ENCODE results near the gene TSPAN14. TPM values are rescaled to one million over a fixed set of nuclear protein-coding genes. Genes with fewer than 3 reads are reported as not detected.
A peak's percentile ranks its signal among the peaks of the same experiment; 100 is the strongest.
"Not testable (repeated sequence)": the region's sequence is repeated elsewhere in the genome, so short reads cannot be mapped to it uniquely, and the experiment has no call there.

TSPAN14 gene
- total RNA-seq, 2 experiments from 2014 or later: 109 to 117 TPM

DNA sequence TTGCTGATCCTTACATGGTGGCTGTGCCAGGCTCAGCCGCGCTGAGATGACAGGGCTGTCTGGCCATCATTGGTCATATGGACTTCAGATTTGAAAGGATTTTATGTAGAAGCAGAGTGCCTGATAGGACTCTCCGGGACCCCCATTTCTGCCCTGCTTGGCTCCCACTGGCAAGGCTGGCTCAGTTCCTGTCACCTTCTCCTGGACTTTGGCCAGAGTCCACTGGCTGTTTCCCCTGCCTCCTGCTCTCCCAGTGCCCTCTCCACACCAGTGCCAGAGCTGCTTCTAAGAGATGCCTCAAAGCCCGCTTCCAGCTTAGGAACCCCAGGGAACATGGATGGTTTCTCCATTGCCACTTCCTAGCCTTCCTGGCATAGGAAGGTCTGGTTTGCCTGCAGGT, 78.5 kb downstream of the TSPAN14 start:
- Mint-ChIP-seq H3K27ac (peak overlapping the region; percentile 97), H3K36me3 (ENCODE audit: low read depth) (peaks cover 29% of the 10 kb centered on the region), H3K9me3 (ENCODE audit: insufficient read depth) (no peaks in the 10 kb centered on the region), H3K4me3 (no peak overlapping the region), H3K4me1 (ENCODE audit: low read depth) (peaks cover 73% of the 10 kb centered on the region), H3K27me3 (ENCODE audit: low read depth) (no peaks in the 10 kb centered on the region)
- DNase-seq (no peak), ATAC-seq (no peak)
- CTCF ChIA-PET: no interaction called here
- POLR2A ChIA-PET: interaction anchor here (1.5 kb wide), 1 partner anchor 88 kb away, joined by 3 read pairs; no protein-coding TSS in a partner anchor

DNA sequence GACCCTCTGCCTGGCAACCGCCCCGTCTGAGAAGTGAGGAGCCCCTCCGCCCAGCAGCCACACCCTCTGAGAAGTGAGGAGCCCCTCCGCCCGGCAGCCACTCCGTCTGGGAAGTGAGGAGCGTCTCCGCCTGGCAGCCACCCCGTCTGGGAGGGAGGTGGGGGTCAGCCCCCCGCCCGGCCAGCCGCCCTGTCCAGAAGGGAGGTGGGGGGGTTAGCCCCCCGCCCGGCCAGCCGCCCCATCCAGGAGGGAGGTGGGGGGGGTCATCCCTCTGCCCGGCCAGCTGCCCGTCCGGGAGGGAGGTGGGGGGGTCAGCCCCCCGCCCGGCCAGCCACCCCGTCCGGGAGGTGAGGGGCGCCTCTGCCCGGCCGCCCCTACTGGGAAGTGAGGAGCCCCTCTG, 79.9 kb downstream of the TSPAN14 start:
- POLR2A ChIA-PET; H3K27me3 Mint-ChIP-seq (ENCODE audit: low read depth); CTCF ChIA-PET; H3K4me3 Mint-ChIP-seq; DNase-seq; H3K9me3 Mint-ChIP-seq (ENCODE audit: insufficient read depth); H3K27ac Mint-ChIP-seq; ATAC-seq: not testable (repeated sequence)
- Mint-ChIP-seq H3K4me1 (ENCODE audit: low read depth) (peaks cover 63% of the 10 kb centered on the region), H3K36me3 (ENCODE audit: low read depth) (peaks cover 22% of the 10 kb centered on the region)

DNA sequence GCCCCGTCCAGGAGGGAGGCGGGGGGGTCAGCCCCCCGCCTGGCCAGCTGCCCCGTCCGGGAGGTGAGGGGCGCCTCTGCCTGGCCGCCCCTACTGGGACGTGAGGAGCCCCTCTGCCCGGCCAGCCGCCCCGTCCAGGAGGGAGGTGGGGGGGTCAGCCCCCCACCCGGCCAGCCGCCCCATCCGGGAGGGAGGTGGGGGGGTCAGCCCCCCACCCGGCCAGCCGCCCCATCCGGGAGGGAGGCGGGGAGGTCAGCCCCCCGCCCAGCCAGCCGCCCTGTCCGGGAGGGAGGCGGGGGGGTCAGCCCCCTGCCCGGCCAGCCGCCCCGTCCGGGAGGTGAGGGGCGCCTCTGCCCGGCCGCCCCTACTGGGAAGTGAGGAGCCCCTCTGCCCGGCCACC, 80.5 kb downstream of the TSPAN14 start:
- H3K9me3 Mint-ChIP-seq (ENCODE audit: insufficient read depth): not testable (repeated sequence)

DNA sequence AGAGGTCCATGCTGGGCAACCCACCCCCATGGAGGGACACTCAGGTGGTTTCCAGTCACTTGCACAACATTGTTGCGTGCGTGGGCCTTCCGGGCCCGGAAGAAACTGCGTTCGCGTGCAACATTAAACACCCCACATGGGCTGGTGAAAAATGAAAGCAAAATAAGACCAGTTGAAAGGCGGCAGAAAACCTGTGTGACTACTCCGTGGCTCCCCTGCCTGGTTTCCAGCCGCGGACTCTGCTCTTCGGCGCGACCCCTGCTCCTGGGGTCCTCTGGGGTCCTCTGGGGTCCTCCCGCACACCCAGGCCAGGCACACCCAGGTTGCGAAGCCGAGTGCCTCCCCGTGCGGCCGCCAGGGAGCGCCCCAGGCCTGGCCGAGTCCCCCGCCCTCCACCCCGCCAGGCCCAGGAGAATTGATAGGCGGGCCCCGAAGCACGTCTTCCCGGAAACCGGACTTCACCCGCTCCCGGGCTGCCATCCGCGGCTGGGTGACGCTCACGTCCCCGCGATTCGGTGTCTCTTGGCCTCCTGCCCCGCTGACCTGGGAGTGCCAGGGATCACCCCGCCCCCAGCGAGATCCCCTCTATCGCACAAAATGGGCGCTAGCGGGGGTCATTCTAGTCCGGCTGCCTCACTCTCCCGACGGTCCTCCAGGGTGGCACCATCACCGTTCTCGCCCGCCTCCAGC, 81.7 kb downstream of the TSPAN14 start:
- ChIA-PET CTCF (interaction anchor here (0.6 to 1.6 kb wide), 11 partner anchors 11 to 153 kb away, joined by 3 to 11 read pairs (median 3); no protein-coding TSS in a partner anchor), POLR2A (interaction anchor here (0.7 to 1.3 kb wide), 2 partner anchors 14 to 92 kb away, joined by 3 to 4 read pairs; no protein-coding TSS in a partner anchor)
- no peaks in the 10 kb centered on the region for H3K9me3 Mint-ChIP-seq (ENCODE audit: insufficient read depth)
- H3K4me1 Mint-ChIP-seq (ENCODE audit: low read depth): peaks cover 56% of the 10 kb centered on the region
- no peaks in the 10 kb centered on the region for H3K27me3 Mint-ChIP-seq (ENCODE audit: low read depth)
- peak overlapping the region; percentile 97 for H3K27ac Mint-ChIP-seq
- ATAC-seq (peak; percentile 89), DNase-seq (peak; percentile 81)
- peak overlapping the region; percentile 86 for H3K4me3 Mint-ChIP-seq
- H3K36me3 Mint-ChIP-seq (ENCODE audit: low read depth): peaks cover 21% of the 10 kb centered on the region

More for the DNA sequence above, 80.5 kb downstream of the TSPAN14 start:
- POLR2A ChIA-PET; H3K27ac Mint-ChIP-seq; H3K4me3 Mint-ChIP-seq; H3K27me3 Mint-ChIP-seq (ENCODE audit: low read depth); CTCF ChIA-PET; DNase-seq; ATAC-seq: not testable (repeated sequence)
- Mint-ChIP-seq H3K4me1 (ENCODE audit: low read depth) (peaks cover 58% of the 10 kb centered on the region), H3K36me3 (ENCODE audit: low read depth) (peaks cover 20% of the 10 kb centered on the region)

DNA sequence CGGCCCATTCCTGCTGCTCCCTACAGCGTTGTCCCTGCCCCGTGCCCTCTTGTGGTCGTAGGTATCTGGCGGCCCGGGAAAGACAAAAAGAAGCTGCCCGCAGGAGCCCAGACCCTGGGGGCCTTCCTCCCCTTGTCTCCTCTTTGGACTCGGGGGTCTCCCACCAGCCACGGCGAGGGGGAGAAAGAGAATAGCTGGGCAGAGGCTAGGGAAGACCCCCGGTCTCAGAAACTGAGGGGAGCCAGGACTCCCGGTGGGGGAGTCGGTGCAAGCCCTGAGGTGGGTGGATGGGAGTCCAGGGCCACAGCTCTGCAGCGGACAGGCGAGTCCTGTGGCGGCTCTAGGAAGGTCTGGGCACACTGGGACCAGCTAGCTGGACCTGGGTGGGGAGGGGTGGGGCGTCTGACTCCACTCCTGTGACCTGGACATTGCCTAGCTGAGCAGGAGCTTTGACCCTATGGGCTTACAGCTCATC, 82.3 kb downstream of the TSPAN14 start:
- ATAC-seq: no peak
- Mint-ChIP-seq H3K4me1 (ENCODE audit: low read depth) (peaks cover 56% of the 10 kb centered on the region), H3K9me3 (ENCODE audit: insufficient read depth) (no peaks in the 10 kb centered on the region), H3K36me3 (ENCODE audit: low read depth) (peaks cover 21% of the 10 kb centered on the region), H3K27ac (peak overlapping the region; percentile 97), H3K27me3 (ENCODE audit: low read depth) (no peaks in the 10 kb centered on the region), H3K4me3 (peak overlapping the region; percentile 86)
- ChIA-PET POLR2A (interaction anchor here (0.6 to 1.3 kb wide), 6 partner anchors 9 to 93 kb away, joined by 3 to 4 read pairs (median 3); no protein-coding TSS in a partner anchor), CTCF (interaction anchor here (0.6 to 2.0 kb wide), 13 partner anchors 10 to 158 kb away, joined by 3 to 11 read pairs (median 4); no protein-coding TSS in a partner anchor)
- peak; percentile 18 for DNase-seq

DNA sequence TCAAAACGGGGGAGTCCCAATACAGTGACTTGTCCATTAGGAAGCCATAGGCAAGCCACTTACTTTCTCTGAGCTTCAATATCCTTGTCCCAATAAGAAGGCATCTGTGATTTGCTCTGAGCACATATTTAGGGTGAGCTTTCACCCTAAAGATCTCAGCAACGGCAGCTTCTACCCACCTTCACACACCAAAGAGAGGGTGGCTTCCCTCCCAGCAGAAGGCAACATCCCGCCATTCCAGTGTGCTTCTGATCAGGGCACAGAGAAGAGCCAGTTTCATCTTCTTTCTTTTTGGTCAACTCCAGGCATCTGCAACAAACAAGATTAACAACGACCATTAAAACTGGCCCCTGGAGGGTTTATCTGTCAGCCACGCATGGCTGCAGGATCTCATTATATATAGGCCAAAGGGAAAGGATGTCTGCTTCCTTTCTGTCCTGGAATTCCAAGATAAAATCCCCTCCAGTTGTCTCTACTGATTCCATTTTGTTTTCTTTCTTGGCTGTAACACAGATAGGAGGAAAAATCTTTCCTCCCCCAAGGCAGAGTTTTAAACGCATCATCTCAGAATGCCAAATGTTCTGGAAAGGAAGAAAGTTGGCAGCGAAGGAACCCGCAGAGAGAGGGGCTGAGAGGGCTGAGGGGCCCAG, 83.1 kb downstream of the TSPAN14 start:
- ATAC-seq: no peak
- POLR2A ChIA-PET: interaction anchor here (0.8 to 1.3 kb wide), 4 partner anchors 11 to 81 kb away, joined by 3 to 4 read pairs (median 3); no protein-coding TSS in a partner anchor
- H3K27me3 Mint-ChIP-seq (ENCODE audit: low read depth): no peaks in the 10 kb centered on the region
- H3K36me3 Mint-ChIP-seq (ENCODE audit: low read depth): peaks cover 16% of the 10 kb centered on the region
- peaks cover 49% of the 10 kb centered on the region for H3K4me1 Mint-ChIP-seq (ENCODE audit: low read depth)
- DNase-seq: peak; percentile 17
- H3K27ac Mint-ChIP-seq: peak overlapping the region; percentile 97
- H3K4me3 Mint-ChIP-seq: peak overlapping the region; percentile 86
- H3K9me3 Mint-ChIP-seq (ENCODE audit: insufficient read depth): no peaks in the 10 kb centered on the region
- CTCF ChIA-PET: interaction anchor here (0.9 to 2.0 kb wide), 9 partner anchors 10 to 159 kb away, joined by 3 to 11 read pairs (median 5); no protein-coding TSS in a partner anchor

DNA sequence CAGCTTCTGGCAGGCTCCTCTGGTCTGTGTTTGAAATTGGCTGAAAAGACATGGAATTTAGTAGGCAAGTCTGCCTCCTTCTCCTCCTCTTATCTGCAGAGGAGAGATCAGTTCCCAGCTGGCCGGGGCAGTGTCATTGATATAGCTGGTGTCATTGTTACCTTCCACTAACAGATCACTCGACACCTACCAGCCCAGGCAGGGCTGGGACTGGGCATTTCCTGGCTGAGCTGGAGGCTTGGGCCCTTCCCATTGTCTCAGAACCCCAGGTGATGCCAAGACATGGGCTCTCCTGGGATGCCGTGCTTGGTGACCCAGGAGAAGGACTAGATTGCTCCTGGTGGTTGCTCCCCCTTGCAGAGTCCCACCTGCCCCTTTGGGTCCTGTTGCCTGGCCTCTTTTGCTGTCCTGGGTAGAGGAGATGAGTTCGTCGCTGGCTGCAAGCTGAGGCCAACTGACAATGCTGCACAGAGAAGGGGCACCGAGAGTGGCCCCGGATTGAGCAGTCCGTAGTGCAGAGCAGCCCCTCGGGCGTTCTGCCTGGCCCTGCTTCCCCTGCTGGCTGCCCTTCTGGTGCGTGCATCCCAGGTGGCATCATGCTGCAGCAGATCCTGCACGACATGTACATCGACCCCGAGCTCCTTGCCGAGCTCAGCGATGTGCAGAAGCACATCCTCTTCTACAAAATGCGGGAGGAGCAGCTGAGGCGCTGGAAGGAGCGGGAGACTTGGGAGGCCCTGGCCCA, 83.8 kb downstream of the TSPAN14 start, which contains the start of gene SH2D4B:
SH2D4B (plus strand) TSS at position 167 of the 745 bp plus-strand sequence; CDS start at position 597, 430 bp downstream.
- CTCF ChIA-PET: interaction anchor here (1.6 to 2.0 kb wide), 2 partner anchors 33 to 61 kb away, joined by 8 to 10 read pairs; no protein-coding TSS in a partner anchor
- DNase-seq: peak; percentile 19
- H3K27me3 Mint-ChIP-seq (ENCODE audit: low read depth): no peaks in the 10 kb centered on the region

DNA sequence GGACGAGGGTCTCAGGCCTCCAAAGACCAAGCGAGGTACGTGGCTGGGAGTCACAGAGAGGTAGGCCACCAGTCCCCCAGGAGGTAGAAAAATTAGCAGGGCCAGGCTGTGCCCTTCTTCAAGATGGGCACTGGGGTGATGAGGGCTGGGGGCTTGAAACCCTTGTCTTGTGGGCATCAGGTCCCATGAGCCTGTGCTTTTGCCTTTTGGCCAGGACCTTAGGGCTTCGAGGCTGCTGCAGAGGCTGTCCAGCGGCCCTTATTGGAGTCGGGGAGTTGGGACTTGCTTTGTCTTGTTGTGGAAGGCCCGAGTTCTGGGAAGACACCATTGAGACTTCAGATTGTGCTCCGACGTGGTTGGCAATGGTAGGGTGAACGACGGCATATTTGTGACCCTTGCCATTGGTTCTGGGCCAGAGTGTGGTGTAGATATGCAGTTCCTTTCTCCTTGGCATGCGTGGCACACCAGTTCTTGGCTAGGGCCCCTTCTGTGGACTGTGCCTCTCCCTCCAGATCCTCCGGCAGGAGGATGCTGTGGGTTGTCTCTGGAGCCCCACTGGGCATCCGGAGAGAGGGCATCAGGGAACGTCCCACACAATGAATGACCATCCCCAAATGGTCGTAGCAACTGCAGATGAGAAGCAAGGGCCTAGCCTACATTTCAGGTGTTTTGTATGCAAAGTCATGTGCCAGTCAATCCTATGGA, 84.5 kb downstream of the TSPAN14 start:
- H3K9me3 Mint-ChIP-seq (ENCODE audit: insufficient read depth): no peaks in the 10 kb centered on the region
- no peak for ATAC-seq
- H3K36me3 Mint-ChIP-seq (ENCODE audit: low read depth): peaks cover 11% of the 10 kb centered on the region
- POLR2A ChIA-PET: no interaction called here
- H3K27ac Mint-ChIP-seq: peak overlapping the region; percentile 34
- CTCF ChIA-PET: no interaction called here
- no peak for DNase-seq
- H3K4me3 Mint-ChIP-seq: no peak overlapping the region
- peaks cover 41% of the 10 kb centered on the region for H3K4me1 Mint-ChIP-seq (ENCODE audit: low read depth)
- H3K27me3 Mint-ChIP-seq (ENCODE audit: low read depth): no peaks in the 10 kb centered on the region

More for the DNA sequence above, 83.8 kb downstream of the TSPAN14 start, which contains the start of gene SH2D4B:
- no peaks in the 10 kb centered on the region for H3K9me3 Mint-ChIP-seq (ENCODE audit: insufficient read depth)
- H3K4me1 Mint-ChIP-seq (ENCODE audit: low read depth): peaks cover 42% of the 10 kb centered on the region
- POLR2A ChIA-PET: no interaction called here
- ATAC-seq: no peak
- H3K27ac Mint-ChIP-seq: peak within 1 kb of the TSS; percentile 97
- peaks cover 12% of the 10 kb centered on the region for H3K36me3 Mint-ChIP-seq (ENCODE audit: low read depth)
- peak within 1 kb of the TSS; percentile 86 for H3K4me3 Mint-ChIP-seq

DNA sequence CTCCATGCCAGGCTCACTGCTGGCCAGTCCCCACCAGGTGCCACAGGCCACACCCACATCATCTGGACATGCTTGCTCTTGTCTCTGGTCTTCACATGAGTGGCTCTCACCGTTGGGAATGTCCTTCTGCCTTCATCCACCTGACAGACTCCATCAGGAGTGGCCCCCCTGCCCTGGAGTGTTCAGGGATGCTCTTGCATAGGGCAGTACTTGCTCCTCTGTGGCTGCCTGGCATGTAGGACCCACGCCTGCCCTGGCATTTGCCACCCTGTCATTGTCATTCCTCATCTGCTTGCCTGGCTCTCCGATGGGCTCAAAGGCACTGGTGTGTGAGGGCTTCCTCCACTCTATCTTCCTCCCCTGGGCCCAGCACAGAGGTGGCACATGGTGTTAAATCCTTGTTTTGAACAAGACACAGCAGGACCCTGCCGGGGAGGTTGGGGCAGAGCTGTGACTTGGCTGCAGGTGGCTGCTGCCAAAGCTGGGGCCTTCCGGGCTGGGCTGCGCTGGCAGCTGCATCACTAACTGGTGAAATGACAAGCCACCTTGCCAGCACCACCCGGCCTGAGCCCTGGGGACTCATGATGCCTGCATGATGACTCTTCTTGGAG, 85.4 kb downstream of the TSPAN14 start:
- no peak for DNase-seq
- Mint-ChIP-seq H3K27ac (peak overlapping the region; percentile 10), H3K27me3 (ENCODE audit: low read depth) (no peaks in the 10 kb centered on the region), H3K4me1 (ENCODE audit: low read depth) (peaks cover 46% of the 10 kb centered on the region), H3K9me3 (ENCODE audit: insufficient read depth) (no peaks in the 10 kb centered on the region), H3K4me3 (no peak overlapping the region), H3K36me3 (ENCODE audit: low read depth) (peaks cover 11% of the 10 kb centered on the region)
- no peak for ATAC-seq
- ChIA-PET POLR2A (no interaction called here), CTCF (interaction anchor here (0.8 kb wide), 1 partner anchor 34 kb away, joined by 3 read pairs; no protein-coding TSS in a partner anchor)

DNA sequence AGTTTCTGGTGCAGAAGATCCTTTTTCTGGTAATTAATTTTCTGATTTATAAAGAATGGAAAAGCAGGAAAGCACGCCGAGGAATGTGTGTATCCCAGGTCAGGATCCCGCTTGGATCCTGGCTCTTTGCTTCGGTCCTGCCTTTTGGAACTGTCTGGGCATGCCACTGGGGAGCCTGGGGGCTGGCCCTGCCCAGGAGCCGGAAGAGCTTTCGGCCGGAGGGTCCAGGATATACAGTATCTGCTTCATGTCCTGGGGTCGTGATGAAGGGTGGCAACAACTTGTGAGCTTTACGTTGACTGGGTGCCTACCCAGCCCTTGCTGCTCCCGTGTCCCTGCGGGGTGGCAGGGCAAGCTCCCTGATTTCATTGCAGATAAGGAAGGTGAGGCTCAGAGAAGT, 86.0 kb downstream of the TSPAN14 start:
- Mint-ChIP-seq H3K4me3 (no peak overlapping the region), H3K27me3 (ENCODE audit: low read depth) (peaks cover 1% of the 10 kb centered on the region), H3K36me3 (ENCODE audit: low read depth) (peaks cover 13% of the 10 kb centered on the region), H3K9me3 (ENCODE audit: insufficient read depth) (no peaks in the 10 kb centered on the region), H3K27ac (no peak overlapping the region), H3K4me1 (ENCODE audit: low read depth) (peaks cover 46% of the 10 kb centered on the region)
- ATAC-seq (no peak), DNase-seq (no peak)
- POLR2A ChIA-PET: no interaction called here
- CTCF ChIA-PET: interaction anchor here (1.4 kb wide), 1 partner anchor 10 kb away, joined by 6 read pairs; no protein-coding TSS in a partner anchor

Measured in activated CD8-positive, alpha-beta T cell treated with anti-CD3 and anti-CD28 coated beads, Interleukin-2, amount 10 ng/mL, durations not matched to agents 7 days and 5 days (primary cell).